Sciatic nerve (tissue), 2 donors: ENCODE measurements around the gene ZNF841. TPM values are rescaled to one million over a fixed set of nuclear protein-coding genes. Genes with fewer than 3 reads are reported as not detected.
A peak's percentile ranks its signal among the peaks of the same experiment; 100 is the strongest.
"Not testable (repeated sequence)": the region's sequence is repeated elsewhere in the genome, so short reads cannot be mapped to it uniquely, and the experiment has no call there.

Source experiments
- ATAC-seq: fragments of 200-7000 bp; cut with Tn5 transposase; one replicate; pipeline ENCODE4 v1.9.1; 2020; ENCODE audit warnings: mild to moderate bottlenecking, moderate library complexity
- DNase-seq: peaks from one replicate; pipeline ENCODE4 v3.0.0-alpha.2; 2020; ENCODE audit warnings: low spot score
- intact Hi-C: fragments of 100-400 bp; cut with DNase I; formaldehyde crosslinking; loops from one replicate; pipeline ENCODE4 v1.14.2; 2022
- total RNA-seq: library from RNA; stranded (reverse); fragmentation: NEBNext Ultra II Directional; extraction: Animal tissue kit (Norgen Biotek cat#: 25700); gene quantifications from one replicate; pipeline ENCODE4 v1.2.1, GENCODE V29; 2021
- donor health status: DM: no; HTN: no; CAD: no.
- donor health status: DM: no; HTN: no; CAD: no.

ZNF841 gene
- total RNA-seq, 1 donor from 2014 or later: 38.3 TPM

DNA sequence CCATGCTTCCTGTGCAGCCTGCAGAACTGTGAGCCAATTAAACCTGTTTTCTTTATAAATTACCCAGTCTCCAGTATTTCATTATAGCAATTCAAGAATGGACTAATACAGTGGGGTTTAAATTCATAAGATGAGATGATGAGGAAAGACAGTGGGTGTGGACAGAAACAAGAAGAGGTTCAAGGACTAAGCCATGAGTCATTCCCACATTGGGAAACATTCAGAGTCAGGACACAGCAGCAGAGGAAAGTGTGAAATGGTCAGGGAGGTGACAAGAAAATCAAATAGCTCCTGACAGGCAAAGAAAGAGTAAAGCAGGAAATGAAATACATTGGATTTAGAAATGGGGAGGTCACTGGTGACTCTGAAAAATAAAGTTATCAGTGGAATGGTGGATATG lies 9.1 kb downstream of the ZNF841 start:
- intact Hi-C loops: no loop called here
- ATAC-seq (no peak), DNase-seq (no peak)

DNA sequence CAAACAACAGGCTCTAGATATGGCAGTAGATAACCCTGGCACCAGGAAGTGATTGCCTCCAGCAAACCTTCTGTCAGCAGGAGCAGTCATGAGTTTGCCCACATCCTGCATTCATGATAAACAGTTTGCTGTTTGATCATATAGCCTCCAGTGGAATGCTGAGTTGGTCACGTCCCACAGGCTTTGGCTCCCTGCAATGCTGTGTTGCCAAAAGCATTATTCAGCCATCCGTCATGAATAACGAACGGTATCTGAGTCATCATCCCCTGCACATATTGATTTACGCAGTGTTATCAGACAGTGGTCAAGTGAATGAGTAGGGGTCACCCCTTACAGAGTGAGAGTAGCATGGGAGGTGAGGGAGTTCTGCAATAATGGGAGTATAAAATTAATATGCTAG lies 25.1 kb downstream of the ZNF841 start:
- DNase-seq (no peak), ATAC-seq (no peak)
- intact Hi-C loops: no loop called here

DNA sequence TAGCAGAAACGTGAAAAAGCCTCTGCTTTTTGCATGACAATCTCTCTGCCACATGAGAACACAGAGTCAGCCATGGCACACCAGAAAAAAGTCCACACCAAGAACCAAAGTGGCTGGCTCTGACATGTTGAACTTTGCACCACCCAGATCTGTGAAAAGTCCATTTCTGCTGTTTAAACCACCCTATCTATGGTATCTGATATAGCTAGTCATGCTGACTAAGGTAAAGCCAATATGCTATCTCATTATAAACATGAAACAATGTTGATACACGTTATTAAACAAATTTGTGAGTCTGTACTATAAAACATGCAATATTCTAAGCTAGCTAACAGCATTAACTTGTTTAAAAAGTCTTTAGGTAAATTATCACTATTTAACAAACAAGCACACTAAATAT lies 25.9 kb downstream of the ZNF841 start:
- no peak for DNase-seq
- intact Hi-C loops: no loop called here
- ATAC-seq: no peak

DNA sequence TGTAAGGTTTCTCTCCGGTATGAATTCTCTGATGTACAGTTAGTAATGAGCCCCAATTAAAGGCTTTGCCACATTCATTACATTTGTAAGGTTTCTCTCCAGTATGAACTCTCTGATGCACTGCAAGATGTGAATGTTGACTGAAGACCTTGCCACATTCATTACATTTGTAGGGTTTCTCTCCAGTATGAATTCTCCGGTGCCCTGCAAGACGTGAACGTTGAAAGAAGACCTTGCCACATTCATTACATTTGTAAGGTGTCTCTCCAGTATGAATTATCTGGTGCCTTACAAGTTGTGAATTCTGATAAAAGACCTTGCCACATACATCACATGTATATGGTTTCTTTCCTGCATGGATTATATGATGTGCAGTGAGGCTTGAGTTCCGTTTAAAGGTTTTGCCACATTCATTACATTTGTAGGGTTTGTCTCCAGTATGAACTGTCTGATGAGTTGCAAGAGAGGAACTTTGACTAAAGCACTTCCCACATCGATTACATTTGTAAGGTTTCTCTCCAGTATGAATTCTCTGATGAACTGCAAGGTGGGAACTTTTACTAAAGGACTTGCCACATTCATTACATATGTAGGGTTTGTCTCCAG lies 29.2 kb downstream of the ZNF841 start:
- no peak for DNase-seq
- intact Hi-C loops: no loop called here
- no peak for ATAC-seq

DNA sequence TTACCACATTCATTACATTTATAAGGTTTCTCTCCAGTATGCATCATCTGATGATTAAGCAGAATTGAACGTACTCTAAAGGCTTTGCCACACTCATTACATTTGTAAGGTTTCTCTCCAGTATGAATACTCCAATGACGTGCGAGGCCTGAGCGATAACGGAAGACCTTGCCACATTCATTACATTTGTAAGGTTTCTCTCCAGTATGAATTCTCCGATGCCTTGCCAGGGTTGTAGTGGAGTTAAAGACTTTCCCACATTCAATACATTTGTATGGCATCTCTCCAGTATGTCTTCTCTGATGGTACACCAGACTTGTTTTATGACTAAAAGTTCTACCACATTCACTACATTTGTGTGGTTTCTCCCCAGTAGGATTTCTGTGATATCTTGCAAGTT lies 30.2 kb downstream of the ZNF841 start:
- DNase-seq (no peak), ATAC-seq (no peak)
- intact Hi-C loops: no loop called here

DNA sequence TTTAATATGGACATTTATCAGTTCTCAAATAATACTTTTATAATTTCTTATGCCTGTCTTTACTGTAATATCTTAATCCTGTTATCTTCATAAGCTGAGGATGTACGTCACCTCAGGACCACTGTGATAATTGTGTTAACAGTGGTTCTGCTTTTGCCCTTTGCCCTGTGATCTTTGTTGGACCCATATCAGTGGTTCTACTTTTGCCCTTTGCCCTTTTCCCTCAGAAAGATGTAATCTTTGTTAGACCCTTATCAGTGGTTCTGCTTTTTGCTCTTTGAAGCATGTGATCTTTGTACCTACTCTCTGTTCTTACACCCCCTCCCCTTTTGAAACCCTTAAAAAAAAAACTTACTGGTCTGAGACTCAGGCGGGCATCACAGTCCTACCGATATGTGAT lies 39.1 kb downstream of the ZNF841 start:
- ATAC-seq, DNase-seq, intact Hi-C loops: not testable (repeated sequence)

DNA sequence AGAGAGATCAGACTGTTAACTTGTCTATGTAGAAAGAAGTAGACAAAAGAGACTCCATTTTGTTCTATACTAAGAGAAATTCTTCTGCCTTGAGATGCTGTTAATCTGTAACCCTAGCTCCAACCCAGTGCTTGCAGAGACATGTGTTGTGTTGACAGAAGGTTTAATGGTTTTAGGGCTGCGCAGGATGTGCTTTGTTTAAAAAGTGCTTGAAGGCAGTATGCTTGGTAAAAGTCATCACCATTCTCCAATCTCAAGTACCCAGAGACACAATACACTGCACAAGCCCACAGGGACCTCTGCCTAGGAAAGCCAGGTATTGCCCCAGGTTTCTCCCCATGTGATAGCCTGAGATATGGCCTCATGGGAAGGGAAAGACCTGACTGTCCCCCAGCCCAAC lies 43.8 kb downstream of the ZNF841 start:
- DNase-seq, ATAC-seq, intact Hi-C loops: not testable (repeated sequence)

DNA sequence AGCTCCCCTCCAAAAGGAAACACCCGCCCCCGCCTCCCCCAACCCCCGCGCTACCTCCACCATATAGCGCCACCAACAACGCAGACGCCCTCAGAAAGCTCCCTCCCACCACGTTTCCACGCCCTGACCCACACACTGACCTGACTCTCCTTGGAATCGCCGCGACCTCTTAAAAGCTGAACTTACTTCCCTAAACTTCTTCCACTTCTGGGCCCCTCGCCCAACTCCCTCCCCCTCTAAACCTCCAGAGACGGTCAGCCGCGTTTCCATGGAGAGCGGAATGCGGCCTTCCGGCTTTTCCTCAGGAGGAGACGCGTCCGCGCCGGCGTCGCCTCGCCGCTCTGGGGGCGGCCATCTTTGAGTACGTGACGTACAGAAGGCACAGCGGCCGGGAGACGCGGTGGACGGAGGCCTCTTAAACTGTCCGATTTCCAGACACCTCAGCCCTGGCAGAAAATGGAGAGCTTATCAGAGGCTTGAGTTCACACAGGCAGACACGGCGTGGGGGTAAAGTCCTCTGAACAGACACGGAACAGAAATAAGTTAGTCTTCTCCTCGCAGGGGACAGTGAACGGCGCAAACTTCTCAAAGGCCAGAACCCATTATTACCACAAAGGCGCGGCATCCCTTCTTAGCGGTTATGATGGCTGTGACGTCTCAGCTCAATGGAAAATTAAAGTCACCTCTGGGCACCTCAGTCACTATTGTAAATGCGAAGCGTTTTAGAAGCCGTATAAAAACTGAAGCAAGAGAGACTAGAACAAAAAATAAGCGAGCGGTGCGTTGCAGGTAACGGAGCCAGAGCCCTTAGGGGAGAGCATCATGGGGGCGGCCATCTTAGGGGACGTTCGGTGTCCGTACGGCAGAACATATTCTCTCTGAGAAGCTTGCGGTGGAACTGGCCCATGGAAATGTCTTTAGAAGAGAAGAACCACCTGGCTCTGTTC lies 46.7 kb downstream of the ZNF841 start, which contains the start of gene ZNF432:
Gene ZNF432, minus strand, starts transcription at position 284 of the 947 bp plus-strand sequence. CDS start 1,970 bp downstream, outside the sequence.
- ATAC-seq (peak; percentile 100), DNase-seq (peak; percentile 97)
- intact Hi-C loops: no loop called here

DNA sequence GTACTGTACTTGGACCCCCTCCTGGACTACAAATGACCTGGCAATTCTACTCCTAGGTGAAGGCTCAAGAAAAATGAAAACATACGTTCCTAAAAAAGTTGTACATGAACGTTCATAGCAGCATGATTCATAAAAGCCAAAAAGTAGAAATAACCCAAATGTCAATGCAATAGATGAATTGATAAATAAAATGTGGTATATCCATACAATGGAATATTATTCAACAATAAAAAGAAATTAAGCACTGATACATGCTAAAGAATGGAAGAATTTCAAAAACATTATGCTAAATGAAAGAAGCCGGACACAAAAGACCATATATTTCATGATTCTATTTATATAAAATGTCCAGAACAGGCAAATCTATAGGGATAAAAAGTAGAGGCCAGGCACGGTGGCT lies 56.4 kb downstream of the ZNF841 start:
- ATAC-seq (no peak), DNase-seq (no peak)
- intact Hi-C loops: no loop called here

DNA sequence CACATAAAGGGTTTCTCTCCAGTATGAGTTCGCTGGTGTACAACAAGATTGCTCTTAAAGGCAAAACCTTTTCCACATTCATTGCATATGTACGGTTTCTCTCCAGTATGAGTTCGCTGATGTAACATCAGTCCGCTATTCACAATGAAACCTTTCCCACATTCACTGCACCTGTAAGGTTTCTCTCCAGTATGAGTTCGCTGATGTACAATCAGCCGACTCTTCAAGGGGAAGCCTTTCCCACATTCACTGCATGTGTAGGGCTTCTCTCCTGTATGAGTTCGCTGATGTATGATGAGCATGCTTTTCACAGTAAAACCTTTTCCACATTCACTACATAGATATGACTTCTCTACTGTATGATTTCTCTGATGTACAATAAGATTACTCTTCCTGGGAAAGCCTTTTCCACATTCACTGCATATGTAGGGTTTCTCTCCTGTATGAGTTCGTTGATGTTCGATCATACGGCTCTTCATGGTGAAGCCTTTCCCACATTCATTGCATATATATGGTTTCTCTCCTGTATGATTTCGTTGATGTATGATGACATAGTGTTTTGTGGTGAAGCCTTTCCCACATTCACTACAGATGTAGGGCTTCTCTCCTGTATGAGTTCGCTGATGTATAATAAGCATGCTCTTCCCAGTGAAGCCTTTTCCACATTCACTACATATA lies 61.4 kb downstream of the ZNF841 start:
- intact Hi-C loops: no loop called here
- DNase-seq (no peak), ATAC-seq (no peak)

DNA sequence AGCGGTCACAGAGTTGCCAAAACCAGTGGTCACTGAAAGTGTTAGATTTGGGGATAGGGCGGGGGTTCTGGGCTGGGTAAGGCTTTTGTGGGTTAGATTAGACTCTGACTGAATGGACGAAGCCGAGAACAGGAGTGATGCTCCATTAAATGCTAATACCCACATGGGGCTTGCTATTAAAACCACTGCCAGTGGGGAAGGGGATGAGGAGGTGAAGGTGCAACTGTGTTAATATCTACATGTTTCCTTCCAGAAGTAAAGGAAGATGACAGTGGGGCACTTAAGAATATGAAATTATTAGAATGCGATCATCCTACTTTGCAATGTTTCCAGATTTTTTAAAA lies 66.8 kb downstream of the ZNF841 start:
- no peak for DNase-seq
- intact Hi-C loops: no loop called here
- peak; percentile 53 for ATAC-seq

DNA sequence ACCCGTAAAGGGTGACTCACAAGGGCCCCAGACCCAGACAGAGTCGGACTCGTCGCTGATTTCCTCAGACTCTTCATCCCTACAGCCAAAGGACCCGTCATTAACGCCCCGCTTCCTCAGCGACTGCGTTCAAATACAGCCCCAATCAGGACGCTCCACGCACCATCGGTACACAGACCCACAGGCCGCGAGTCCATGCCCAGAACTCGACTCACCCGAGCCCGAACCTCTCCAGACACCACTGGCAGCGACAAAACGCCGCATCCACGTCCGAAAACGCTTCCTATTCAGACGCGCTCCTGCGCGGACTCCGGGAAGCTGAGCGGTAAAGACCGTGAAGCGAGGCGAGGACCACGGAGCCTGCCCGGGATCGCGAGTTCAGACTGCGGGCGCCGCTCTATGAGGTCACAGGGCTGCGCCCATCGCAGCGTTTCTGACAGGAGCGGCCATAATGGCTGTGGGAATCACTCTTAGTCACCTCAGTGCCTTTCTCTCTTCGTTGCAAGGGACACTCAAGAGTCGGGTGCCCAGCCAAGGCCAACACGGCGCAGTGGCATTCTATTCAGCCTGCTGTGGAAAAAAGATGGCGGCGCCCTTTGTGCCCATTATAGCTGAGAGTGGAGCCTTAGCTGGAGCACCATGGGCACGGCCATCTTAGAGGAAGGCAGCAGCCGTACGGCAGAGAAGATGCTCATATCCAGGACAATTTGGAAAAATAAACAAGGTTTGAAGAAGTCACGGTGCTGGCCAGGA lies 67.4 kb downstream of the ZNF841 start, which contains the start of gene ZNF614:
Gene ZNF614, minus strand, starts transcription at position 353 of the 753 bp plus-strand sequence. CDS start 2,634 bp downstream, outside the sequence.
- intact Hi-C loops: no loop called here
- DNase-seq: peak; percentile 89
- ATAC-seq: peak; percentile 99

DNA sequence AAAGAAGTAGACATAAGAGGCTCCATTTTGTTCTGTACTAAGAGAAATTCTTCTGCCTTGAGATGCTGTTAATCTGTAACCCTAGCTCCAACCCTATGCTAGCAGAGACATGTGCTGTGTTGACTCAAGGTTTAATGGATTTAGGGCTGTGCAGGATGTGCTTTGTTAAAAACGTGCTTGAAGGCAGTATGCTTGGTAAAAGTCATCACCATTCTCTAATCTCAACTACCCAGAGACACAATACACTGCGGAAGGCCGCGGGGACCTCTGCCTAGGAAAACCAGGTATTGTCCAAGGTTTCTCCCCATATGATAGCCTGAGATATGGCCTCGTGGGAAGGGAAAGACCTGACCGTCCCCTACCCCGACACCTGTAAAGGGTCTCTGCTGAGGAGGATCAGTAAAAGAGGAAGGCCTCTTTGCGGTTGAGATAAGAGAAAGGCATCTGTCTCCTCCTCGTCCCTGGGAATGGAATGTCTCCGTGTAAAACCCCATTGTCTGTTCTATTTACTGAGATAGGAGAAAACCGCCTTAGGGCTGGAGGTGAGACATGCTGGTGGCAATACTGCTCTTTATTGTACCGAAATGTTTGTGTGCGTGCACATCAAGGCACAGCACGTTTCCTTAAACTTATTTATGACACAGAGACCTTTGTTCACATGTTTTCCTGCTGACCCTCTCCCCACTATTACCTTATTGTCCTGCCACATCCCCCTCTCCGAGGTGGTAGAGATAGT lies 69.1 kb downstream of the ZNF841 start:
- DNase-seq, ATAC-seq, intact Hi-C loops: not testable (repeated sequence)

DNA sequence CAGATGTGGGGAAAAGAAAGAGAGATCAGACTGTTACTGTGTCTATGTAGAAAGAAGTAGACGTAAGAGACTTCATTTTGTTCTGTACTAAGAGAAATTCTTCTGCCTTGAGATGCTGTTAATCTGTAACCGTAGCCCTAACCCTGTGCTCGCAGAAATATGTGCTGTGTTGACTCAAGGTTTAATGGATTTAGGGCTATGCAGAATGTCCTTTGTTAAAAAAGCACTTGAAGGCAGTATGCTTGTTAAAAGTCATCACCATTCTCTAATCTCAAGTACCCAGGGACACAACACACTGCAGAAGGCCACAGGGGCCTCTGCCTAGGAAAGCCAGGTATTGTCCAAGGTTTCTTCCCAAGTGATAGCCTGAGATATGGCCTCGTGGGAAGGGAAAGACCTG lies 71.1 kb downstream of the ZNF841 start:
- intact Hi-C loops, ATAC-seq, DNase-seq: not testable (repeated sequence)

DNA sequence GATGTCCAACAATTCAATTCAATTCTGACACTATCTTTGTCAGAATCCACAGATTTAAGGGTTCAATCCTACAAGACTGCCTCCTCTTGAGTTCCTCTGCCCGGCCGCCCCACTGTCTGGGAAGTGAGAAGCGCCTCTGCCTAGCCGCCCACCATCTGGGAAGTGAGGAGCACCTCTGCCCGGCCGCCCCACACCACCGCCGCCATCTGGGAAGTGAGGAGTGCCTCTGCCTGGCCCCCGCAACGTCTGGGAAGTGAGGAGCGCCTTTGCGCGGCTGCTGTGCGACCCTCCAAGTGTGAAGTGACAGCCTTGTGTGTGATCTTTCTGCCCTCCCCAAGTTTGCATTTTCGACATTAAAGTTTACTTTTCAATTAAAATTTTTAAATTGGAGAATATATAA lies 73.4 kb downstream of the ZNF841 start:
- no peak for DNase-seq
- no peak for ATAC-seq
- intact Hi-C loops: no loop called here

DNA sequence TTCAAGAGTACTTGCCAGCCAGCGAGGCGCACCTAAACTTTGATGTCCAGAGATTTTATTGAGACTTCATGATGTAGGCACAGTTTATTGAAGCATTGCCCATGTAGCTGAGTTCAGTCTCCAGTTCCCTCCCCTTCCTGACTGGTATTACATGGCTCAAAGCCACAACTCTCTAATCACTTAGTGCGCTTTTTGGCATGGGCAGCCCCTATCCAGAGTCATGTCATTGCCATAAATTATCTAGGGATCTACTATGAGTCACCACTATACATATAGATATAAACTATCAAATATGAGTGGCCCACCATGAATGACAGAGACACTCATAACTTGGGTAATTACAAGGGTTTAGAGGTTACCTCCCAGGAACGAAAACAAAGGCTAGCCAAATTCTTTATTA lies 75.1 kb downstream of the ZNF841 start:
- ATAC-seq: no peak
- DNase-seq: no peak
- intact Hi-C loops: no loop called here
